A549 (cell line): ENCODE data around the gene ITGA1. TPM values are rescaled to one million over a fixed set of nuclear protein-coding genes. Genes with fewer than 3 reads are reported as not detected.

Experiments used
- ATAC-seq, 2 experiments: fragments of 200-7000 bp in 1 of 2; fragments of >200 bp in 1 of 2; cut with Nextera tagmentation in 1 of 2; cut with Tn5 transposase in 1 of 2; 3 replicates each; pipeline versions ENCODE4 v1.8.0 to v1.9.1; 2018 to 2020; ENCODE audit warnings: mild to moderate bottlenecking in 1 of 2, moderate library complexity in 1 of 2
- CTCF ChIA-PET: fragments of 300-600 bp; sonication (Branson Sonifier 250); formaldehyde crosslinking; extraction: SDS; loops from one replicate; lab custom pipeline; 2021; ENCODE audit warnings: antibody characterized with exemption, inconsistent platforms; lab: Yijun Ruan, JAX
- POLR2A ChIA-PET: fragments of 350-600 bp; formaldehyde crosslinking; extraction: SDS; loops from one replicate; lab custom pipeline; 2021; ENCODE audit warnings: antibody characterized with exemption, inconsistent platforms; lab: Yijun Ruan, JAX
- DNase-seq, 2 experiments: peaks; one replicate each; pipeline versions ENCODE4 v3.0.0 to v3.0.0-alpha.2; 2011 to 2016; ENCODE audit warnings: low read depth in 1 of 2, low spot score in 1 of 2
- FAIRE-seq: peaks from 2 replicates; lab custom pipeline; 2011; peaks lifted over from hg19 to GRCh38; lab: Jason Lieb, UNC
- H3K27ac ChIP-seq, 2 experiments: fragments of >200 bp; sonication (Bioruptor Twin); formaldehyde crosslinking; 3 replicates each; pipeline ENCODE4 v1.5.1; 2016 to 2017
- H3K4me1 ChIP-seq: fragments of >200 bp; sonication (Bioruptor Twin); formaldehyde crosslinking; 3 replicates; pipeline ENCODE4 v1.6.1; 2016
- H3K4me2 ChIP-seq: fragments of >200 bp; sonication (Bioruptor Twin); formaldehyde crosslinking; 3 replicates; pipeline ENCODE4 v1.6.1; 2016
- H3K4me3 ChIP-seq: fragments of >200 bp; sonication (Bioruptor Twin); formaldehyde crosslinking; 3 replicates; pipeline ENCODE4 v1.5.1; 2016
- H3K9me3 ChIP-seq: fragments of >200 bp; sonication (Bioruptor Twin); formaldehyde crosslinking; 3 replicates; pipeline ENCODE4 v1.6.1; 2016
- BHLHE40 ChIP-seq: IDR thresholded peaks from 2 replicates; pipeline ENCODE4 v1.6.1; 2012; ENCODE audit warnings: low read depth, low read length, inconsistent platforms
- CBX2 ChIP-seq: fragments of 200-600 bp; sonication (generic); IDR thresholded peaks from 2 replicates; pipeline ENCODE4 v1.6.1; 2016; ENCODE audit warnings: low read depth, mild to moderate bottlenecking, borderline replicate concordance
- CBX8 ChIP-seq: fragments of 200-600 bp; sonication (generic); IDR thresholded peaks from 2 replicates; pipeline ENCODE4 v1.6.1; 2016
- CEBPB ChIP-seq, 2 experiments: fragments of >200 bp in 1 of 2; sonication (Bioruptor Twin) in 1 of 2; formaldehyde crosslinking in 1 of 2; IDR thresholded peaks; 2 replicates each; pipeline ENCODE4 v1.6.1; 2012 to 2016
- EHF ChIP-seq: fragments of 250-450 bp; sonication (Bioruptor Pico); IDR thresholded peaks from 2 replicates; pipeline ENCODE4 v1.5.0; 2020; ENCODE audit warnings: mild to moderate bottlenecking
- FOSB ChIP-seq: fragments of 250-450 bp; sonication (Bioruptor Pico); IDR thresholded peaks from 2 replicates; pipeline ENCODE4 v1.5.0; 2020; ENCODE audit warnings: mild to moderate bottlenecking, moderate library complexity
- FOSL2 ChIP-seq, 2 experiments: fragments of 450-650 bp in 1 of 2; fragments of >200 bp in 1 of 2; sonication (Bioruptor Twin) in 1 of 2; formaldehyde crosslinking; IDR thresholded peaks; 2 replicates each; pipeline versions ENCODE4 v1.5.0 to v1.6.1; 2016 to 2020; ENCODE audit warnings: mild to moderate bottlenecking in 1 of 2, moderate library complexity in 1 of 2
- HDAC2 ChIP-seq: fragments of 200-600 bp; sonication (generic); IDR thresholded peaks from 2 replicates; pipeline ENCODE4 v1.6.1; 2016
- HEYL ChIP-seq: fragments of 250-450 bp; sonication (Bioruptor Pico); IDR thresholded peaks from 2 replicates; pipeline ENCODE4 v1.8.0; 2021; ENCODE audit warnings: mild to moderate bottlenecking, moderate library complexity
- HOXA7 ChIP-seq: fragments of 250-450 bp; sonication (Bioruptor Pico); IDR thresholded peaks from 2 replicates; pipeline ENCODE4 v1.5.0; 2020; ENCODE audit warnings: mild to moderate bottlenecking, moderate library complexity
- HOXB13 ChIP-seq: fragments of 250-450 bp; sonication (Bioruptor Pico); IDR thresholded peaks from 2 replicates; pipeline ENCODE4 v1.5.0; 2020; ENCODE audit warnings: low read depth, mild to moderate bottlenecking, moderate library complexity
- KDM1A ChIP-seq: fragments of 200-600 bp; sonication (generic); IDR thresholded peaks from 2 replicates; pipeline ENCODE4 v1.6.1; 2016; ENCODE audit warnings: low read depth, mild to moderate bottlenecking
- KDM5A ChIP-seq: fragments of 200-600 bp; sonication (generic); IDR thresholded peaks from 2 replicates; pipeline ENCODE4 v1.6.1; 2016; ENCODE audit warnings: antibody characterized with exemption, mild to moderate bottlenecking
- MAZ ChIP-seq: fragments of 150-350 bp; IDR thresholded peaks from 2 replicates; pipeline ENCODE4 v1.6.1; 2014; ENCODE audit warnings: antibody characterized with exemption, low read depth, low read length, borderline replicate concordance
- NFE2L2 ChIP-seq: fragments of 150-350 bp; conservative IDR thresholded peaks from 2 replicates; pipeline ENCODE4 v1.6.1; 2014; ENCODE audit warnings: low read length
- NPAS2 ChIP-seq: fragments of 250-450 bp; sonication (Bioruptor Pico); IDR thresholded peaks from 2 replicates; pipeline ENCODE4 v1.8.0; 2022; ENCODE audit warnings: mild to moderate bottlenecking, moderate library complexity, borderline replicate concordance
- POLR2A ChIP-seq: IDR thresholded peaks from 2 replicates; pipeline ENCODE4 v1.6.1; 2012; ENCODE audit warnings: mild to moderate bottlenecking, low read length
- POLR2AphosphoS2 ChIP-seq: conservative IDR thresholded peaks from 2 replicates; pipeline ENCODE4 v1.6.1; 2012; ENCODE audit warnings: low read length, improper control_type of control experiment, inconsistent platforms
- RAD21 ChIP-seq, 2 experiments: fragments of >200 bp in 1 of 2; sonication (Bioruptor Twin) in 1 of 2; formaldehyde crosslinking in 1 of 2; IDR thresholded peaks in 1 of 2; conservative IDR thresholded peaks in 1 of 2; 2 replicates in 1 of 2; 3 replicates in 1 of 2; pipeline ENCODE4 v1.6.1; 2012 to 2018; ENCODE audit warnings: inconsistent platforms in 1 of 2
- RCOR1 ChIP-seq: fragments of 150-350 bp; IDR thresholded peaks from 2 replicates; pipeline ENCODE4 v1.6.1; 2014; ENCODE audit warnings: antibody characterized with exemption, low read length, low read depth
- RNF2 ChIP-seq: fragments of 200-600 bp; sonication (generic); IDR thresholded peaks from 2 replicates; pipeline ENCODE4 v1.6.1; 2016; ENCODE audit warnings: low read depth, mild to moderate bottlenecking, antibody characterized with exemption, moderate library complexity, borderline replicate concordance
- SREBF2 ChIP-seq: fragments of 450-650 bp; IDR thresholded peaks from 2 replicates; pipeline ENCODE4 v1.6.1; 2014; ENCODE audit warnings: mild to moderate bottlenecking, moderate library complexity
- TFCP2L1 ChIP-seq: fragments of 250-450 bp; sonication (Bioruptor Pico); IDR thresholded peaks from 2 replicates; pipeline ENCODE4 v1.5.0; 2021; ENCODE audit warnings: mild to moderate bottlenecking
- TP53 ChIP-seq: fragments of 250-450 bp; sonication (Bioruptor Pico); IDR thresholded peaks from 2 replicates; pipeline ENCODE4 v1.5.0; 2021; ENCODE audit warnings: mild to moderate bottlenecking, moderate library complexity
- WGBS: methylation state at CpG from one replicate; pipeline ENCODE4 v1.1.6; 2017; ENCODE audit errors: missing lambda C conversion rate; 5-methylcytosine and 5-hydroxymethylcytosine counted together
- polyA plus RNA-seq, 4 experiments: library from polyadenylated mRNA; depleted of rRNA in 3 of 4; stranded (reverse); fragments of >200 nt; fragmentation: RNase III in 1 of 4; extraction: RNeasy Plus Mini Kit Qiagen cat#74134 plus additional on column Dnase treatment in 1 of 4; gene quantifications; 2 replicates in 3 of 4; 3 replicates in 1 of 4; pipeline ENCODE4 v1.2.3, GENCODE V29; 2011 to 2017
- TF ChIP-seq, protein P1 (sequence below): fragments of >200 bp; sonication (Bioruptor Twin); formaldehyde crosslinking; IDR thresholded peaks from 3 replicates; pipeline ENCODE4 v1.6.1; 2016
- TF ChIP-seq, protein P2 (sequence below): fragments of 250-450 bp; sonication (Bioruptor Pico); IDR thresholded peaks from 2 replicates; pipeline ENCODE4 v1.5.0; 2021; ENCODE audit warnings: mild to moderate bottlenecking, moderate library complexity, borderline replicate concordance
- TF ChIP-seq, protein P3 (sequence below): IDR thresholded peaks from 2 replicates; pipeline ENCODE4 v1.6.1; 2012
- TF ChIP-seq, protein P4 (sequence below): fragments of >200 bp; sonication (Bioruptor Twin); formaldehyde crosslinking; IDR thresholded peaks from 3 replicates; pipeline ENCODE4 v1.5.1; 2016

The ITGA1 gene
- polyA plus RNA-seq, 2 of the 4 experiments (the other 2 are of a cell fraction), result 1.5 to 5.5 TPM

- no peak overlapping the region for H3K4me3 ChIP-seq
- no peak overlapping the region for H3K4me2 ChIP-seq
- 70% methylated on average over 7 of the region's 7 CpGs for WGBS
- no peak for FAIRE-seq
- ChIA-PET CTCF (interaction anchor here (2.9 kb wide), 1 partner anchor 29 kb away, joined by 14 read pairs; no protein-coding TSS in a partner anchor), POLR2A (interaction anchor here (1.6 kb wide), 1 partner anchor 12 kb away, joined by 6 read pairs; the partner anchor contains the start of gene ITGA2)
- ATAC-seq, result no peak
- DNase-seq, result no peak
- TF ChIP-seq RAD21 (conservative IDR thresholded peaks at IDR 0.05 in 1 of 2, IDR thresholded peaks at IDR 0.05 in 1 of 2), result no peak
- TF ChIP-seq HDAC2, result no peak
- no peak for TF ChIP-seq BHLHE40
- TF ChIP-seq KDM1A, result no peak
- TF ChIP-seq CEBPB (IDR thresholded peaks at IDR 0.05), result no peak
- TF ChIP-seq, protein P1, sequence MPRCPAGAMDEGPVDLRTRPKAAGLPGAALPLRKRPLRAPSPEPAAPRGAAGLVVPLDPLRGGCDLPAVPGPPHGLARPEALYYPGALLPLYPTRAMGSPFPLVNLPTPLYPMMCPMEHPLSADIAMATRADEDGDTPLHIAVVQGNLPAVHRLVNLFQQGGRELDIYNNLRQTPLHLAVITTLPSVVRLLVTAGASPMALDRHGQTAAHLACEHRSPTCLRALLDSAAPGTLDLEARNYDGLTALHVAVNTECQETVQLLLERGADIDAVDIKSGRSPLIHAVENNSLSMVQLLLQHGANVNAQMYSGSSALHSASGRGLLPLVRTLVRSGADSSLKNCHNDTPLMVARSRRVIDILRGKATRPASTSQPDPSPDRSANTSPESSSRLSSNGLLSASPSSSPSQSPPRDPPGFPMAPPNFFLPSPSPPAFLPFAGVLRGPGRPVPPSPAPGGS, result no peak
- no peak for TF ChIP-seq RNF2
- no peak for TF ChIP-seq CBX8
- no peak for TF ChIP-seq HOXA7 (CRISPR knock-in tag)
- TF ChIP-seq RCOR1, result no peak
- TF ChIP-seq FOSB (CRISPR knock-in tag), result no peak
- no peak for TF ChIP-seq TP53 (CRISPR knock-in tag)
- no peak for TF ChIP-seq CBX2
- no peak for TF ChIP-seq TFCP2L1 (CRISPR knock-in tag)
- TF ChIP-seq, protein P2, sequence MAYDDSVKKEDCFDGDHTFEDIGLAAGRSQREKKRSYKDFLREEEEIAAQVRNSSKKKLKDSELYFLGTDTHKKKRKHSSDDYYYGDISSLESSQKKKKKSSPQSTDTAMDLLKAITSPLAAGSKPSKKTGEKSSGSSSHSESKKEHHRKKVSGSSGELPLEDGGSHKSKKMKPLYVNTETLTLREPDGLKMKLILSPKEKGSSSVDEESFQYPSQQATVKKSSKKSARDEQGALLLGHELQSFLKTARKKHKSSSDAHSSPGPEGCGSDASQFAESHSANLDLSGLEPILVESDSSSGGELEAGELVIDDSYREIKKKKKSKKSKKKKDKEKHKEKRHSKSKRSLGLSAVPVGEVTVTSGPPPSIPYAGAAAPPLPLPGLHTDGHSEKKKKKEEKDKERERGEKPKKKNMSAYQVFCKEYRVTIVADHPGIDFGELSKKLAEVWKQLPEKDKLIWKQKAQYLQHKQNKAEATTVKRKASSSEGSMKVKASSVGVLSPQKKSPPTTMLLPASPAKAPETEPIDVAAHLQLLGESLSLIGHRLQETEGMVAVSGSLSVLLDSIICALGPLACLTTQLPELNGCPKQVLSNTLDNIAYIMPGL (CRISPR knock-in tag), result no peak
- no peak for TF ChIP-seq SREBF2
- no peak for TF ChIP-seq NFE2L2
- TF ChIP-seq POLR2A, result no peak
- no peak for TF ChIP-seq HOXB13 (CRISPR knock-in tag)
- no peak for TF ChIP-seq MAZ
- no peak overlapping the region for H3K27ac ChIP-seq
- H3K9me3 ChIP-seq, result peaks cover 13% of the 10 kb centered on the region; the same call in 1 of the 3 replicates
- H3K4me1 ChIP-seq, result no peaks in the 10 kb centered on the region
These were observed 189.7 kb downstream of the ITGA1 start for GRCh38 chr5:52977264-52977897.

DNA sequence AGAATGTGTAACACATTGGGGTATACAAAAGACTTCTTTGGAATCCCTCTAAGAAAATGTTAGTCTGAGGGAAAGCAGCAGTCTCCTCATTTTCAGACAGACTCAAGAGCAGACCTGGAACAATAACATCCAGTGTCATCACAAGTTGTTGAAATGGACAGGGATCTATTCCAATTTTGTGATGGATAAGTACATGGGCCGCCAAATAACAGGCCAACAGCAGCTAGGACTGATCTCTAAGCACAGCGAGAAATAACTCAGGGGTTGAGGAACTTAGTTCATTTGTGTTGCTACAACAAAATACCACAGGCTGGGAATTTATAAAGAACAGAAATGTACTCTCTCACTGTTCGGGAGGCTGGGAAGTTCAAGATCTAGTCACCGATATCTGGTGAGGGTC, 193.8 kb downstream of the ITGA1 start:
- peaks cover 12% of the 10 kb centered on the region; the same call in 1 of the 3 replicates for H3K9me3 ChIP-seq
- H3K4me2 ChIP-seq, result no peak overlapping the region
- POLR2A ChIA-PET, result no interaction called here
- WGBS, result 67% methylated on average over 4 of the region's 4 CpGs
- no peak for FAIRE-seq
- no peak for TF ChIP-seq FOSL2 (IDR thresholded peaks at IDR 0.05)
- no peak for TF ChIP-seq FOSL2 (CRISPR knock-in tag; IDR thresholded peaks at IDR 0.05)
- no peak for TF ChIP-seq HEYL (CRISPR knock-in tag)
- no peak for TF ChIP-seq POLR2AphosphoS2
- TF ChIP-seq KDM5A, result no peak
- TF ChIP-seq, protein P3, sequence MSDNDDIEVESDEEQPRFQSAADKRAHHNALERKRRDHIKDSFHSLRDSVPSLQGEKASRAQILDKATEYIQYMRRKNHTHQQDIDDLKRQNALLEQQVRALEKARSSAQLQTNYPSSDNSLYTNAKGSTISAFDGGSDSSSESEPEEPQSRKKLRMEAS, result no peak
- TF ChIP-seq BHLHE40, result no peak
- TF ChIP-seq, protein P4, sequence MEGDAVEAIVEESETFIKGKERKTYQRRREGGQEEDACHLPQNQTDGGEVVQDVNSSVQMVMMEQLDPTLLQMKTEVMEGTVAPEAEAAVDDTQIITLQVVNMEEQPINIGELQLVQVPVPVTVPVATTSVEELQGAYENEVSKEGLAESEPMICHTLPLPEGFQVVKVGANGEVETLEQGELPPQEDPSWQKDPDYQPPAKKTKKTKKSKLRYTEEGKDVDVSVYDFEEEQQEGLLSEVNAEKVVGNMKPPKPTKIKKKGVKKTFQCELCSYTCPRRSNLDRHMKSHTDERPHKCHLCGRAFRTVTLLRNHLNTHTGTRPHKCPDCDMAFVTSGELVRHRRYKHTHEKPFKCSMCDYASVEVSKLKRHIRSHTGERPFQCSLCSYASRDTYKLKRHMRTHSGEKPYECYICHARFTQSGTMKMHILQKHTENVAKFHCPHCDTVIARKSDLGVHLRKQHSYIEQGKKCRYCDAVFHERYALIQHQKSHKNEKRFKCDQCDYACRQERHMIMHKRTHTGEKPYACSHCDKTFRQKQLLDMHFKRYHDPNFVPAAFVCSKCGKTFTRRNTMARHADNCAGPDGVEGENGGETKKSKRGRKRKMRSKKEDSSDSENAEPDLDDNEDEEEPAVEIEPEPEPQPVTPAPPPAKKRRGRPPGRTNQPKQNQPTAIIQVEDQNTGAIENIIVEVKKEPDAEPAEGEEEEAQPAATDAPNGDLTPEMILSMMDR, result no peak
- TF ChIP-seq NPAS2 (CRISPR knock-in tag), result no peak
- no peak for TF ChIP-seq CEBPB (IDR thresholded peaks at IDR 0.05)
- TF ChIP-seq EHF (CRISPR knock-in tag), result no peak
- H3K4me1 ChIP-seq, result no peaks in the 10 kb centered on the region
- DNase-seq, result no peak
- CTCF ChIA-PET, result interaction anchor here (1.7 kb wide), 1 partner anchor 33 kb away, joined by 8 read pairs; no protein-coding TSS in a partner anchor
- no peak overlapping the region for H3K27ac ChIP-seq
- no peak for ATAC-seq
- no peak overlapping the region for H3K4me3 ChIP-seq
